Measurements from ENCODE around the gene PEG3.

DNA sequence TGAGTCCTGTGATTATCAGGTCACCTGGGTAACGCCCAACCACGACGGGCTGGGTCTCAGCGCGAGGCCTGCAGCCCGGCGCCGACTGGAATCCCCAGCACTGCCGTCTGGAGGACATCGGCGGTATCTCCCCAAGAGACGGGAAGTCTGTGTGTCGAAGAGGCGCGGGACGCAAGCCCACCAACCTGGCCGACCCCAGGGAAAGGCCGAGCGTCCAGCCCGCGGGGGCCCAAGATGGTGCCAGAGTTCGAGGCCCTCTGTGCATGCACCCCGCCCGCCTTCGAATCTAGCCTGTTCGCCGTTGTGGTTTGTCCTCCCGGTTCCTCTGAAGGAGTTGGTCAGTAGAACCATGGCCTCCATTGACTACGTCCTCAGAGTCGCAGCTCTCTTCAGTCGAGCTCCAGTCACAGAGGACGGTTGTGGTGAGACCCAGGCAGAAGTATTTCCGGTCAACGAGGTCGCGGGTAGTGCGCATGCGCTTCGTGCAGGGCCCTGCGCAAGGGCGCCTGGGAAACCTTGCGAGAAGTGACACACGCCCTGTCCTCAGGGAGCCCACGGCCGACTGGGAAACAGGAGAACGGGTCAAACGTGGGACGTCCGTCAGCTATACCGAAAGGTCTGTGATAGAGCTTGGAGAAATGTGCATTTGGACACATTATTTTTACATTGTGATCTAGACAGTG, 24.1 kb upstream of the PEG3 start:
- TF ChIP-seq, protein P1, sequence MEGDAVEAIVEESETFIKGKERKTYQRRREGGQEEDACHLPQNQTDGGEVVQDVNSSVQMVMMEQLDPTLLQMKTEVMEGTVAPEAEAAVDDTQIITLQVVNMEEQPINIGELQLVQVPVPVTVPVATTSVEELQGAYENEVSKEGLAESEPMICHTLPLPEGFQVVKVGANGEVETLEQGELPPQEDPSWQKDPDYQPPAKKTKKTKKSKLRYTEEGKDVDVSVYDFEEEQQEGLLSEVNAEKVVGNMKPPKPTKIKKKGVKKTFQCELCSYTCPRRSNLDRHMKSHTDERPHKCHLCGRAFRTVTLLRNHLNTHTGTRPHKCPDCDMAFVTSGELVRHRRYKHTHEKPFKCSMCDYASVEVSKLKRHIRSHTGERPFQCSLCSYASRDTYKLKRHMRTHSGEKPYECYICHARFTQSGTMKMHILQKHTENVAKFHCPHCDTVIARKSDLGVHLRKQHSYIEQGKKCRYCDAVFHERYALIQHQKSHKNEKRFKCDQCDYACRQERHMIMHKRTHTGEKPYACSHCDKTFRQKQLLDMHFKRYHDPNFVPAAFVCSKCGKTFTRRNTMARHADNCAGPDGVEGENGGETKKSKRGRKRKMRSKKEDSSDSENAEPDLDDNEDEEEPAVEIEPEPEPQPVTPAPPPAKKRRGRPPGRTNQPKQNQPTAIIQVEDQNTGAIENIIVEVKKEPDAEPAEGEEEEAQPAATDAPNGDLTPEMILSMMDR (conservative IDR thresholded peaks at IDR 0.05; ENCODE audit: low read depth, low read length) = no peak
- TF ChIP-seq EZH2 (IDR thresholded peaks at IDR 0.05; ENCODE audit: low read length, unreplicated experiment) = no peak
- no peak for TF ChIP-seq EZH2phosphoT487 (IDR thresholded peaks at IDR 0.05; ENCODE audit: borderline replicate concordance, low read length)

Data from PC-3 (cell line).